ENCODE data around the gene PUS1.

The PUS1 gene

DNA sequence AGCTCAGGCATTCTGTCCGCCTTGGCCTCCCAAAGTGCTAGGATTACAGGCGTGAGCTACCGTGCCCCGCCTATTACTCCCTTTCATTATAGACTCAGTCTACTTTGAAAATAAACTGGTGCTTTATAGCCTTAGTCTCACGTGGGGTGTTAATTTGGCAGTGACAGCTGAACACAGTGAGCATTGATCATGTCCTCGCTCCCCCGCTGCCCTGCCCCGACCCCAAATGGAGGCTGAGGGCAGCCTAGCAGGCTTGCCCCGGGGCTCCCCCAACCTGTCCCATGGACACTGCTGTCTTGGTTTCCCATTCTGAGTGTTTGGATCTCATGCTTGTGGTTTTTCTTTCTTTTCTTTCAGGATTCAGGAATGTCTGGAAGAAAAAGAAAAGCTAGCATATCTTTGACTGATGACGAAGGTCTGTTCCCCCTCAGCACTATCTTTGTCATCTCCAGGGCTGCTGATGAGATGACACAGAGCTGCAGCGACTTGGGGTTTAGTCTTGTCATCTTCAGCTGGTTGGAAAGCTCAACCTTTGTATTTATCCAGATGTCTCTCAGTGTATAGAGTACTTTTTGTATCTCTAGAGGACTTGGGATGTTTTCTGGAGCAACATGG lies 62.8 kb downstream of the PUS1 start:
- no peak for DNase-seq (ENCODE audit: low read depth)

DNA sequence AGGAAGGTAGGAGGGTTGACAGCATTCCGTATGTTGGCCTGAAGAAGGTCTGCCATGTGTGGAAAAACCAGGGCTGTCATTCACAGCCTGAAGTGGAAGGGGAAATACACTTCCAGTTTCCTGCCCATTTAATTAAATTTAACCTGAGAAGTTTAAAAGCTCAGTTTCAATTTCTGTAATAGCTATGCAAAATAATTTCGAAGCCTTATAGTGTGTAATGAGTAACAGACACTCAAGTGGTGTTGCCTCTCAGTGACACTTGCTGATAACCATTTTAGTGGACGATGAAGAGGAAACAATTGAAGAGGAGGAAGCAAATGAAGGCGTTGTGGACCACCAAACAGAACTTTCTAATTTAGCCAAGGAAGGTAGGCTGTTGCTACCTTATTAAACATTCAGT lies 65.5 kb downstream of the PUS1 start:
- no peak for DNase-seq (ENCODE audit: low read depth)
